ENCODE results near the gene CCDC141.

CCDC141 gene

DNA sequence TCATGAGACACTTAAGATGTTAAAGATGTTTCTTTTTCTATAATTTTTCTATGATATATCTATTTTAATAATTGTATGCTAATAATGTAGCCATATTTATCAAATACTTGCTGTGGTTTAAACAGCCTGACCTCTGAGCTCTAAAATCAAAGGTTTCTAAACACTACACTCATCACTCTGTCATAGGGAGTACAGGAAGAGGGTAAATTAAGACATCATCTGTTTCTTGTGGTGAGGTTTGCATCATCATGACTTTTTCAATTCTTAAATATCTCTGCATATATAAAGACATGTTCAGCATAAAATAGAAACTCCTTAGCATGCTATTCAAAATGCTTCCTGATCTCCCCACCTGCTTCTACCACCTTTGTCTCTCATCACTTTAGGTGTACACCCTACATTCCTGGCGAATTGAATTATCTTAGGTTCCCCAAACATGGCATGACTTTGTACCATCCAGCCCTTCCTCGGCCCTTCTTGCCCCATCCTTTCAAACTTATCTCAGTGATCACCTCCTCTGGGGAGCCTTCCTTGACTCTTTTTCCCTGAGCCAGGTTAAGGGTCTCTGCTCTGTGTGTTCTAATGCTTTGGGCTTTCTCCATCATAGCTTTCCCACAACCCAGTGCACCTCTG is 137.4 kb downstream of the CCDC141 start:
- in situ Hi-C loops (cut with HindIII; ENCODE audit: low pct_unique_long_range_greater_than_20kb, low sequenced_read_pairs), result no loop called here
- no peak for DNase-seq (ENCODE audit: low read depth in 1 of 2, low spot score in 1 of 2)
- TF ChIP-seq JUND (IDR thresholded peaks at IDR 0.05; ENCODE audit: low read depth), result no peak

DNA sequence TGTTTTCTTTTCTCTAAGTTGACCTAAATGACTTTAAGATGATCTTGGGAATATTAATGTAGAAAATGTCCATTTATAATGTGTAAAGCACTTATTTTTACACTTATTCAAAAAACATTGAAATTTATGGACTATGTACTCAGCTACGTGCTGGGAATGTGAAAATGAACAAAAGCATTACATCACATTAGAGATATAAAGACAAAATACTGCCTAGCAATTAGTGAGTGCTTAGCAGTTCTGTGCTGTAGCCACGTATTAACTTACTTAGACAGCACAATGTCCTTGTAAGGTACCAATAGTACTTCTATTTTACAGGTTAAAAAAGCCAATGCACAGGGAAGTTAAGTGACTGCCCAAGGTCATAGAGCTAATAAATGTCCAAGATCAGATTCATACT is 138.9 kb downstream of the CCDC141 start:
- in situ Hi-C loops (cut with HindIII; ENCODE audit: low pct_unique_long_range_greater_than_20kb, low sequenced_read_pairs), result no loop called here
- TF ChIP-seq JUND (IDR thresholded peaks at IDR 0.05; ENCODE audit: low read depth), result no peak
- DNase-seq (ENCODE audit: low read depth in 1 of 2, low spot score in 1 of 2), result no peak

DNA sequence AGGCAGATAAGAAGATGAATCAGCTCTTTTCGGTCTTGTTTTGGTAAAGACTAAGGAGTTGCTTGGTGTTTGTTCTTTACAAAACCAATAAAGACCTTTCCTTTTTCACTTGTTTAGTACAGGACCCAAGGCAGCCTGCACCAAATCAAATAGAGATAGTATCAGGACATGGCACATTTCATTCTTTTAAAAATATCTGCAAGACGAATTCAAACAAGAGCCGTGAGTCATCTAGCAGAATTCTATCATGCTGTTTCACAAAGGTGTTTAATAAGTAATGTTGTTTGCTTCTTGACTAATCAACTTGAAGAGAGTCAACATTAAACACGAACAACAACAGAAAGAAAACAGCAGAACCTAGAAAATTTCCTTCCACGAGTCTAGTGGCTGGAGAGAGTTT is 139.9 kb downstream of the CCDC141 start:
- in situ Hi-C loops (cut with HindIII; ENCODE audit: low pct_unique_long_range_greater_than_20kb, low sequenced_read_pairs), result no loop called here
- DNase-seq (ENCODE audit: low read depth in 1 of 2, low spot score in 1 of 2), result peak in 1 of 2 experiments; percentile 12
- TF ChIP-seq JUND (IDR thresholded peaks at IDR 0.05; ENCODE audit: low read depth), result no peak

DNA sequence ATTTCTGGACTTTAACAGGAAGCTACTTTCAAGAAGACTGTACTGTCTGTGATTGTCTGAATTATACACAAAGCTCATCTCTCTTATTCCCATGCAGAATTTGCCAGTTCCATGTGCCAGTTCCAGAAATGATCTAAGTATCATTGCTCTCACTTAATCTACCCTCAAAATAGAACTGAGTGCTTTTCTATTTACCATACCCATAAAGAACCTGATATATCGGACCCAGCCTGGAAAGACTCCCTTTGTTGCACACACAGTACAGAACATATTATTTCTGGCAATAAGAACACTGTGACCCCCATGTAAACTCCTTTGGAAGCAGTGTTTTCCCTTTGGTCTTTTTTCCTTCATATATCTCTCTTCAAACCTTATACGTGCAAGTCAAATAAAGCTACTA is 140.4 kb downstream of the CCDC141 start:
- DNase-seq (ENCODE audit: low read depth in 1 of 2, low spot score in 1 of 2), result no peak
- TF ChIP-seq JUND (IDR thresholded peaks at IDR 0.05; ENCODE audit: low read depth), result no peak
- in situ Hi-C loops (cut with HindIII; ENCODE audit: low pct_unique_long_range_greater_than_20kb, low sequenced_read_pairs), result no loop called here

DNA sequence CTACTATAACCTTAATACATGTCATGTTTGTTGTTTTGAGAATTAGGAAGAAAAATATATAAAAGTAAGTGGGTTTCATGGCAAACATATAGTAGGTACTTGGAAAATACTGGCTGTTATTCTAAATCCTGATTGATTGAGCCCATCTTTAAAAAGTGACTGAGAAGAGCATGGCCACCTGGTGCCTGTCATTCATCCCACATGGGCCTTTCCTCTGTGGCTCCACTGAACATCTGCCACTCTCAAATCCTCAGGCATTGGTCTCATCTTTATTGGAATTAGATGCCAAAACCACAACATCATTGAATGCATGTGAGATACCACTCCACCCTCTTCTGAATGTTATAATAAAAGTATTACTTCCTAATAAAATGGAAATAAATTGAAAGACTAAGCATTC is 141.1 kb downstream of the CCDC141 start:
- TF ChIP-seq JUND (IDR thresholded peaks at IDR 0.05; ENCODE audit: low read depth), result no peak
- DNase-seq (ENCODE audit: low read depth in 1 of 2, low spot score in 1 of 2), result no peak
- in situ Hi-C loops (cut with HindIII; ENCODE audit: low pct_unique_long_range_greater_than_20kb, low sequenced_read_pairs), result no loop called here

DNA sequence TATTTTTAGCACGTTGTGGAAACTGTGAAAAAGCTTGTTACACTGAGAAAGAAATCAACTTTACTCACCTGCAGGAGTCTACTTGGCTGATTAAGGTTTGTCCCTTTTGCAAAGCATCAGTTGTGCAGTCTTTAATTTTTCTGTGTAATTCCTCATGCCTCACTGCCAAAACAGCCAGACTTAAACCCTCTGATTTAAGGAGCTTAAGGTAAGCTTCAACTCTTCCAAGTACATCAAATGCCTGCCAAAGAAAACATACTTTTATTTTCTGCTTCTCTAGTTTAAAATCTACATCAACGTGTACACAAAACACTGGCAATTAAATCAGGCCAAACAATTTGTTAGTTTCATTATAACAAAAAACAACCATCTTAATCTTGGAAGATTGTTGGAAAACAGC is 144.7 kb downstream of the CCDC141 start:
- peak in 1 of 2 experiments; percentile 4 for DNase-seq (ENCODE audit: low read depth in 1 of 2, low spot score in 1 of 2)
- TF ChIP-seq JUND (IDR thresholded peaks at IDR 0.05; ENCODE audit: low read depth), result no peak
- in situ Hi-C loops (cut with HindIII; ENCODE audit: low pct_unique_long_range_greater_than_20kb, low sequenced_read_pairs), result no loop called here

DNA sequence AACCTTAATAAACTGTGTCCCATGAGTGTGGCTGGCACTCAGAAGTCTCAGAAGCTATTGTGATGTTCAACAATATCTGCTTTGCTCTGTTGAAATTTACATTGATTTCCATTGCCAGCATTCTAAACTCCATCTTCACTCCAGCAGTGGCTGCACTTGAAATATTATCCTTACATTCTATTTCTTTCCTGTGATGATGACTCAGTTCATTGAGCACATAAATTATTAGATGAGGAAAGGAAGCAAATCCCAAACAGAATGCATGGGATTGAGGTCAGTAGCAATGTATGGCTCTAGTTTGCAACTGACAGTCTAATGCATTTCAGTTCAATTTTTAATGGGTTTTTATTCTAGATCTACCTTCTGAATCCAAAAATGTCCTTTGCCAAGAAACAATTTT is 150.3 kb downstream of the CCDC141 start:
- no peak for DNase-seq (ENCODE audit: low read depth in 1 of 2, low spot score in 1 of 2)
- TF ChIP-seq JUND (IDR thresholded peaks at IDR 0.05; ENCODE audit: low read depth), result no peak
- in situ Hi-C loops (cut with HindIII; ENCODE audit: low pct_unique_long_range_greater_than_20kb, low sequenced_read_pairs), result no loop called here

DNA sequence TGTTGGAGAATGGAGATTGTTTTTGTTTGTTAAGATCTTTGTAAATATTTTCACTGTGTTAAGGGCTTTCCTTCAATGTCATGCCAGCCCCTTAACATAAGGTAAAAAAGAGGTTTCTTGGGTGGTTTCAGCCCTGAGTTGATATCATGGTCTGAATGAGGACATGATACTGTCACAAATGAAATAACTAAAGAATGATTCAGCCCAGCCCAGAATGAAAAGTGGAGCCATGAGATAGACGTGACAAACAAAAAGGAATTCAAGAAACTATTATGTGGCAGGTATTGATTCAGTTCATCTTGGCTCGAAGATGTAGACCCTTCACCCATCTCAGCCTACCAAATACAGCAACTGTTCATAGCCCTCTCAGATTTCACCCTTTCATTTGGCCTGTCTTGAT is 154.1 kb downstream of the CCDC141 start:
- TF ChIP-seq JUND (IDR thresholded peaks at IDR 0.05; ENCODE audit: low read depth), result no peak
- DNase-seq (ENCODE audit: low read depth in 1 of 2, low spot score in 1 of 2), result no peak
- in situ Hi-C loops (cut with HindIII; ENCODE audit: low pct_unique_long_range_greater_than_20kb, low sequenced_read_pairs), result no loop called here

DNA sequence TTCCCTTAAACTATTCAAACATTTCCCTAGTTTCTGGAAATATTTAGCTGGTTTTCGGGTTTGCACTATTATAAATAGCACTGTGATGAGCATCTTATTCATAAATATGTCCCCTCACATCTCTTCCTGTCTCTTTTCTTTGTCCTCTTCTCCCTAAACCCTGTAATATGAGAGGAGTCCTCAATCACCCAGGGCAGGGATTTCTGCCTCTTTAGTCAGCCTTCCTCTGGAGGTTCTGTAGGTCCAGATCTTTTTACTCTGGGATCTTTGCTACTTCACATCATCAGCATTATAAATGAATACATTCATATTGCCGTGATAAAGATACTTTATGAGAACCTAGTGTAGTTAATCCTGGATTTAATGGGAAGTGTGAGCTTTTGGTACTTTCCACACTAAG is 154.8 kb downstream of the CCDC141 start:
- in situ Hi-C loops (cut with HindIII; ENCODE audit: low pct_unique_long_range_greater_than_20kb, low sequenced_read_pairs), result no loop called here
- no peak for TF ChIP-seq JUND (IDR thresholded peaks at IDR 0.05; ENCODE audit: low read depth)

DNA sequence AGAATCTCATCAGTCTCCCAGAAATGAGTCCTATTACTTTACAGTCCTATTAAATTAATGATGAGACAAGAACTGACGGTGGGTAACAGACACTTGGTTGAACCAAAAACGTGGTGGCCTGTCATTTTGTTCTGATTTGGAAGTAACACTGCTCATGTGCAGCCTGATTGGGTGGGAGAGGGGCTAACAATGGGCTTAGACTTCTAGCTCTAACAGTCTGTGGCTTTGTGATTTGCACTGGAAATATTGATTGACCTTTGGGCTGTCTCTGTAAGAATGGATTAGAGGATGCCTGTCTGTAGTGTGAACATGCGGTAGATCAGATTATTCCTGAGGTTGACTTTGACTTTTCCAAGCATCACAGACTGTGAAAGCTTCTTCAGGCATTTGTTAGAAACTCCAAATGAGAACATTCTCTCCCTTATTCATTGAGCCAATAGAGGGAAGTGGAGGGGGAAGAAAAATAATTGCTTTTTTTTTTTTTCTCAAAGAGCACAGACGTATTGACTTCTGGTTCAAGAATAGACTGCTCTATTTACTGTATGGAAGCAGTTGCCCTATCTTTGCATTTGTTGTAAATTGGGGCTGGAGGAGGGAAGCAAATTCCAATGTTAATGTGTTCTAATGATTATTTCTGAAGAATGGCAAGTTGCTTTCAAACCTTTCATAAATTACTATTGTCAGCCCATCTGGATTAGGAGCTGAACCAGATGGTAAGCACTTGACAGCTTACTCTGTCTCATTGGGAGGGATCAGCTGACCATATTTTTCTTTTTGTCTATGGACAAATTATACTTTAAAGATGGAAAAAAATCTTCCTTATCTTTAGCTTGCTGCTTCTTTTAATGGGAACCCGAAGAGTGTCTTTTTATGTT is 156.9 kb downstream of the CCDC141 start:
- TF ChIP-seq JUND (IDR thresholded peaks at IDR 0.05; ENCODE audit: low read depth), result no peak
- in situ Hi-C loops (cut with HindIII; ENCODE audit: low pct_unique_long_range_greater_than_20kb, low sequenced_read_pairs), result no loop called here
- DNase-seq (ENCODE audit: low read depth in 1 of 2, low spot score in 1 of 2), result no peak

More for the DNA sequence above, 154.8 kb downstream of the CCDC141 start:
- DNase-seq (ENCODE audit: low read depth in 1 of 2, low spot score in 1 of 2), result no peak

DNA sequence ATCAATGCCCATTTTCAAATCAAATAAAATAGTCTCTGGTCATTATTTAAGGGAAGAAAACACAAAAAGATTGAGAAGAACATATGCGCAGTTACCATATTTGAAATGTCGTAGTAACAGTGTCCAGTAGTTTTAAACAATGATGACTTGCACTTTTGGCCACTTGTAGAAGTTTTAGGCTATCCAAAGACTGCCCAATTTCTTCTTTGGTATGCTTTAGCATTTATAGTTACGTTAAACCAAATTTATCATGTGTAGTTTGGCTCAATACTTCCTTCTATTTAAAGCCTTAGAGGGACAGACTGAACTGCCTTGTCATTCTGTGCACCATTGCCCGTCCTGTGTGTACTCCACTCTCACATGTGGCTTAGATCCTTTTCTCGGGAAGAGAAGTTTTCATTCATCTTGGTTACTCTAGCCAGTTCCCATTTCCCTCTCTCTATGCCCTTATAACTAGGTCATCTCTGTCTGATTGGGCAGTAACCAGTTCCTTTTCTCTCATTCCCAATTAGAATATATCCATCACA is 157.9 kb downstream of the CCDC141 start:
- in situ Hi-C loops (cut with HindIII; ENCODE audit: low pct_unique_long_range_greater_than_20kb, low sequenced_read_pairs), result no loop called here
- no peak for DNase-seq (ENCODE audit: low read depth in 1 of 2, low spot score in 1 of 2)
- no peak for TF ChIP-seq JUND (IDR thresholded peaks at IDR 0.05; ENCODE audit: low read depth)

DNA sequence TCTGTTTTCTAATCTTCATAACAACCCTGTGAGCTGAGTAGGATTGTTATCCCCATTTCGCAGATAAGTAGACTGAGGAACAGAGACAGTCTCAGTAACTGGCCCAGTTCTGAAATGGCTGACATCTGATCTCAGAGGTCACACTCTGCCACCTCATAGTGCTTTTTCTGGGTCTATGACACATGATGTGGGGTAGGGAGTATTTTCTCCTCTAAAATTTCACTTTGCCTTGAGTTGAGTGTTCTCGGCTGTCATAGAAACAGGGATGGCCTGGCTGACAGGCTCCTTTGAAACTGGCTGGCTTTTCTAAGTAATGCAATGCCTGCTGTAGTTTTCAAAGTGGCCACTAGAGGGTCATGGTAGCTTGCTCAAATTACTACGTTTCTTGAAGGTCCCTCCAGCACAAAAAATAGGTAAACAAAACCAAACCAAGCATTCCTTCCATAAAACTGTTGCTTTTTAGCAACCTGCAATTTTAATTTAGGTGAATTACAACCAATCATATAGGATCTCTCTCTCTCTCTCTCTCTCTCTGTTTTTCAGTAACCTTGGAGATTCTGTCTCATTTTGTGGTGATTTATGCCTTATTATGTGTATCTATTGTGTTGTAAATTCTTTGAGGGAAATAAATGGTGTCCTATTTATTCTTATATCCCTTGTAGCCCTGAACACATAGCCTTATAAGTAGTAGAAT is 158.5 kb downstream of the CCDC141 start:
- TF ChIP-seq JUND (IDR thresholded peaks at IDR 0.05; ENCODE audit: low read depth), result no peak
- in situ Hi-C loops (cut with HindIII; ENCODE audit: low pct_unique_long_range_greater_than_20kb, low sequenced_read_pairs), result no loop called here
- peak; percentile 5 to 66 for DNase-seq (ENCODE audit: low read depth in 1 of 2, low spot score in 1 of 2)

DNA sequence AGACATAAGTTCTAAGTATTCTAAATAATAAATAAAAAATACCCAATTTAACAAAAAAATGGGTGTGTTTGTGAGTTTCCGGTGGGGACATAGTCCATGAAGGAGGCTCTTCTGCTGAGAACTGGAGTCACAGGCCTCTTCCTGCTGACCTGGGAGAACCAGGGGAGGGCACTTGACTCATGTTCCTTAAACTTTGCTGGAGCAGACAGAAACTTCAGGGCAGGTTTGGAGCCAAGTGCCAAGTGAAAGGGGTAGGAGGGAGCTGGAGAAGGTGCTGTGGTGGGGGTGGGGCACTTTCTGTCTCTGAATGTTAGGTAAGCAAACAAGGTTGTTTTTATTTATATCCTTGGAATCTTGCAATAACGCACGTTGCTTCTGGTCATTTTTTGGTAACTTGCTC is 163.9 kb downstream of the CCDC141 start:
- no peak for DNase-seq (ENCODE audit: low read depth in 1 of 2, low spot score in 1 of 2)
- TF ChIP-seq JUND (IDR thresholded peaks at IDR 0.05; ENCODE audit: low read depth), result no peak
- in situ Hi-C loops (cut with HindIII; ENCODE audit: low pct_unique_long_range_greater_than_20kb, low sequenced_read_pairs), result no loop called here

Data from T47D (cell line).